K562 (cell line): ENCODE results near the gene TAGLN3. TPM values are rescaled to one million over a fixed set of nuclear protein-coding genes. Genes with fewer than 3 reads are reported as not detected.

Experiments
- ATAC-seq: fragments of 200-7000 bp; cut with Tn5 transposase; 3 replicates; pipeline ENCODE4 v1.9.1; 2020; ENCODE audit warnings: moderate library complexity
- BruUV-seq: library from RNA; stranded (reverse); fragments of 400-500 nt; replicated peaks from 2 replicates; lab custom pipeline; 2021; lab: Mats Ljungman, UMichigan
- CTCF ChIA-PET: fragments of 300-600 bp; formaldehyde crosslinking; extraction: SDS; loops from one replicate; lab custom pipeline; 2021; ENCODE audit warnings: low intra/inter-chr PET ratio; lab: Yijun Ruan, JAX
- POLR2A ChIA-PET: fragments of 300-600, 350-650 bp; sonication (Branson Sonifier 250); formaldehyde crosslinking; extraction: SDS; loops from one replicate; lab custom pipeline; 2021; ENCODE audit warnings: antibody characterized with exemption, inconsistent platforms; lab: Yijun Ruan, JAX
- DNase-seq, 4 experiments: peaks; one replicate each; pipeline versions ENCODE4 v3.0.0 to v3.0.0-alpha.2; 2011 to 2018; ENCODE audit warnings: low spot score in 3 of 4, mixed read lengths in 3 of 4; ENCODE audit errors: extremely low read depth in 1 of 4
- FAIRE-seq: peaks from 2 replicates; lab custom pipeline; 2011; peaks lifted over from hg19 to GRCh38; lab: Jason Lieb, UNC
- H2AFZ ChIP-seq: 2 replicates; pipeline ENCODE4 v1.6.0; 2011; ENCODE audit warnings: low read depth, low read length, control low read depth, inconsistent platforms
- H3K27ac ChIP-seq: fragments of 200-600 bp; 3 replicates; pipeline ENCODE4 v1.8.0; 2011; ENCODE audit warnings: low read depth, mild to moderate bottlenecking, control low read depth, inconsistent platforms, low read length, moderate library complexity, mixed read lengths; ENCODE audit errors: extremely low read depth
- H3K27me3 ChIP-seq, 2 experiments: fragments of 300-600 bp in 1 of 2; 2 replicates in 1 of 2; 3 replicates in 1 of 2; pipeline versions ENCODE4 v1.6.0 to v1.8.0; 2011; ENCODE audit warnings: inconsistent platforms in 2 of 2, low read length in 2 of 2, mild to moderate bottlenecking in 1 of 2, mixed read lengths in 1 of 2, moderate library complexity in 1 of 2; ENCODE audit not compliant: control insufficient read depth in 2 of 2, insufficient read depth in 2 of 2
- H3K36me3 ChIP-seq: fragments of 300-600 bp; 3 replicates; pipeline ENCODE4 v1.8.0; 2011; ENCODE audit warnings: mild to moderate bottlenecking, low read length, inconsistent platforms; ENCODE audit not compliant: control insufficient read depth, insufficient read depth
- H3K4me1 ChIP-seq, 2 experiments: fragments of 200-600 bp in 1 of 2; replicated peaks in 1 of 2; 2 replicates in 1 of 2; 3 replicates in 1 of 2; pipeline versions ENCODE4 v1.5.1 to v1.8.0; 2011; ENCODE audit warnings: inconsistent platforms in 2 of 2, low read length in 2 of 2, mild to moderate bottlenecking in 1 of 2, mixed read lengths in 1 of 2, moderate library complexity in 1 of 2; ENCODE audit not compliant: control insufficient read depth in 2 of 2, insufficient read depth in 2 of 2
- H3K4me2 ChIP-seq: 2 replicates; pipeline ENCODE4 v1.6.1; 2011; ENCODE audit warnings: low read length, control low read depth, inconsistent platforms, mixed read lengths; ENCODE audit not compliant: insufficient read depth
- H3K4me3 ChIP-seq: fragments of 200-600 bp; sonication (generic), shearing (Covaris generic); 2 replicates; pipeline ENCODE4 v1.5.1; 2016; ENCODE audit warnings: control low read depth, inconsistent platforms
- H3K79me2 ChIP-seq: fragments of 200-600 bp; 3 replicates; pipeline ENCODE4 v1.8.0; 2011; ENCODE audit warnings: low read length, inconsistent platforms; ENCODE audit not compliant: control insufficient read depth, insufficient read depth
- H3K9ac ChIP-seq, 2 experiments: 2 replicates each; pipeline versions ENCODE4 v1.6.0 to v1.6.1; 2011; ENCODE audit warnings: low read depth in 2 of 2, low read length in 2 of 2, control low read depth in 1 of 2, inconsistent platforms in 1 of 2, mild to moderate bottlenecking in 1 of 2, mixed read lengths in 1 of 2; ENCODE audit not compliant: insufficient read depth in 1 of 2
- H3K9me1 ChIP-seq: one replicate; pipeline ENCODE4 v1.6.0; 2011; ENCODE audit warnings: inconsistent platforms, mild to moderate bottlenecking, low read length, moderate library complexity; ENCODE audit not compliant: control insufficient read depth, insufficient read depth
- H3K9me3 ChIP-seq: replicated peaks from 2 replicates; pipeline ENCODE4 v1.5.1; 2011; ENCODE audit warnings: low read depth, low read length, inconsistent platforms; ENCODE audit not compliant: control insufficient read depth, insufficient read depth
- H4K20me1 ChIP-seq: replicated peaks from 2 replicates; pipeline ENCODE4 v1.6.1; 2011; ENCODE audit warnings: low read length, inconsistent platforms, mixed read lengths; ENCODE audit not compliant: control insufficient read depth, insufficient read depth
- CEBPB ChIP-seq: fragments of 450-650 bp; IDR thresholded peaks from 2 replicates; pipeline ENCODE4 v1.6.1; 2016; ENCODE audit warnings: missing genetic modification characterization, missing compliant biosample characterization
- CEBPG ChIP-seq, 3 experiments: fragments of 200-800 bp in 1 of 3; sonication (Bioruptor generic) in 1 of 3; sonication (generic) in 1 of 3; formaldehyde crosslinking in 1 of 3; IDR thresholded peaks in 2 of 3; conservative IDR thresholded peaks in 1 of 3; 2 replicates each; pipeline versions ENCODE4 v1.6.1 to v1.8.0; 2016 to 2022; ENCODE audit warnings: missing compliant biosample characterization in 2 of 3, missing genetic modification characterization in 2 of 3, mild to moderate bottlenecking in 1 of 3, missing genetic modification reagents in 1 of 3
- ZSCAN32 ChIP-seq: fragments of 450-650 bp; formaldehyde crosslinking; IDR thresholded peaks from 2 replicates; pipeline ENCODE4 v1.4.0; 2020; ENCODE audit warnings: mild to moderate bottlenecking, moderate library complexity
- WGBS: fragments of 100-300 bp; shearing (Covaris generic); methylation state at CpG from one replicate; pipeline ENCODE4 v1.1.6; 2016; ENCODE audit warnings: low coverage, mixed read lengths; ENCODE audit not compliant: insufficient coverage; ENCODE audit errors: missing lambda C conversion rate; 5-methylcytosine and 5-hydroxymethylcytosine counted together
- in situ Hi-C: fragments of 300-500 bp; cut with MboI; formaldehyde crosslinking; loops from 4 replicates; pipeline ENCODE4 v1.15.0; 2018; ENCODE audit warnings: inconsistent platforms, mixed read lengths
- intact Hi-C: fragments of 100-400 bp; cut with micrococcal nuclease; formaldehyde crosslinking; loops from 2 replicates; pipeline ENCODE4 v1.14.2; 2022
- polyA plus RNA-seq, 8 experiments: library from polyadenylated mRNA; depleted of rRNA in 4 of 8; stranded (reverse) in 5 of 8; unstranded in 3 of 8; fragments of >200 nt; fragmentation: Nextera tagmentation in 2 of 8; fragmentation: Illumina TruSeq in 1 of 8; extraction: Ambion mirVana in 2 of 8; extraction: Trizol in 1 of 8; gene quantifications; 2 replicates each; pipeline versions ENCODE4 v1.2.1 to v1.2.3, GENCODE V29; 2011 to 2014; ENCODE audit warnings: inconsistent platforms in 1 of 8, missing spikeins in 1 of 8
- total RNA-seq, 7 experiments: library from RNA; depleted of rRNA in 6 of 7; stranded (reverse); fragments of >200 nt in 6 of 7; fragmentation: Illumina TruSeq in 2 of 7; extraction: Trizol in 2 of 7; gene quantifications; 2 replicates each; pipeline versions ENCODE4 v1.2.1 to v1.2.3, GENCODE V29; 2011 to 2021; ENCODE audit warnings: low replicate concordance in 1 of 7
- TF ChIP-seq, protein P1 (sequence below): fragments of 250-450 bp; sonication (Bioruptor Pico); IDR thresholded peaks from 2 replicates; pipeline ENCODE4 v1.8.0; 2022; ENCODE audit warnings: inconsistent platforms

Gene TAGLN3
- total and polyA plus RNA-seq, 9 of the 15 experiments (the other 6 are each of a cell fraction or from before 2014, with no cell fraction given): 0.06 TPM; not detected in 7

DNA sequence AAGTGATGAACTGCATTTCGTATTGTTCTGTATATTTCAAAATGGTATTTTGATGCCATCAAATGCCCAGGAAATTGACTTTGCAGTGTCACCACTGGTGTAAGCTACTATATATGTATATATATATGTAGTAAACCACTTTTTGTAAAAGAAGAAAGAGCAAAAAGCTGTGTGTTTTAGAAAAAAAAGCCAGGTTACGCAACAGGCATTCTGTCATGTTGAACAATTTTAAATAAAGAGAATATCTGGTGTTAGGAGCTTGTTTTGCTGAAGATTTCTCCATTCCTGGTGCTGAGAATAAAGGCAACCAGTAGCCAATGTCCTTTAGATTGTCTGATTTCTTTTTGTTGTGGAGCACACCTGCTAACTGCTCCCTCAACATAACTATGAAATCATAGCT, 23.6 kb upstream of the TAGLN3 start:
- FAIRE-seq: no peak

DNA sequence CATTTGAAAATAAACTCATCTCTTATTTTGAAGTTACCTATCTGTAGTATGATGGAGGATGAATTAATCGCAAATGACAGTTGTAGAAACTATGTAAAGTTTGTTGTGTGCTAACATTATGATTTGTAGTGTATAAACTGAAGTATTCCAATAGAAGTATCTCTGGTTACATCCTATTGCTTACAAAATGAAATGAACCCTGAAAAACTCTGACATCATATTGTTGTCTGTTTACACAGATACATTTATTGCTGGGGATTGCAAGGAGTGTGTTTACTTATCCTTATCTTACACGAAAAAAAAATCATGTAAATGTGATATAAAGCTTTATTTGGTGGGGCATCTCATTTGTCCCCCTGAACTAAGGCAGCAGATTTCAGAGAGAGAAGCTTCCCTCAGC, 22.5 kb upstream of the TAGLN3 start:
- ChIA-PET CTCF (no interaction called here), POLR2A (no interaction called here)
- DNase-seq (no peak), ATAC-seq (no peak), FAIRE-seq (no peak)
- H3K36me3 ChIP-seq: no peaks in the 10 kb centered on the region
- TF ChIP-seq CEBPG (CRISPR knock-in tag; IDR thresholded peaks at IDR 0.05): no peak
- TF ChIP-seq CEBPG (tag; conservative IDR thresholded peaks at IDR 0.05 in 1 of 2, IDR thresholded peaks at IDR 0.05 in 1 of 2): 0 out of 4 replicates have a peak, but pooled peaks of 1 of the 2 experiments have one; percentile 28
- no peak for TF ChIP-seq ZSCAN32 (CRISPR knock-in tag)
- H3K27ac ChIP-seq: no peak overlapping the region
- in situ Hi-C loops (no loop called here), intact Hi-C loops (no loop called here)
- H3K4me3 ChIP-seq: no peak overlapping the region
- H3K4me2 ChIP-seq: no peak overlapping the region
- no peaks in the 10 kb centered on the region; a peak in 2 of 5 replicates for H3K4me1 ChIP-seq
- peaks cover 21% of the 10 kb centered on the region for H3K79me2 ChIP-seq
- no peak overlapping the region for H3K9ac ChIP-seq
- no peaks in the 10 kb centered on the region for H4K20me1 ChIP-seq
- no TSS peak for BruUV-seq
- H3K9me1 ChIP-seq: no peaks in the 10 kb centered on the region
- H2AFZ ChIP-seq: no peak overlapping the region
- 0% methylated on average over 2 of the region's 2 CpGs for WGBS
- no peaks in the 10 kb centered on the region for H3K9me3 ChIP-seq
- H3K27me3 ChIP-seq: peaks cover 0 to 2% of the 10 kb centered on the region in 2 experiments; a peak in 3 of 5 replicates

More for the DNA sequence above, 23.6 kb upstream of the TAGLN3 start:
- Histone ChIP-seq H2AFZ (no peak overlapping the region), H3K9me3 (no peaks in the 10 kb centered on the region), H3K36me3 (no peaks in the 10 kb centered on the region), H3K4me1 (no peaks in the 10 kb centered on the region; a peak in 2 of 5 replicates), H3K27ac (no peak overlapping the region), H3K4me3 (no peak overlapping the region), H3K79me2 (peaks cover 12% of the 10 kb centered on the region), H3K9me1 (no peaks in the 10 kb centered on the region)
- intact Hi-C loops: no loop called here
- ChIA-PET POLR2A (no interaction called here), CTCF (no interaction called here)
- no peak for DNase-seq
- ATAC-seq: no peak
- TF ChIP-seq CEBPB (tag): peak; percentile 44; the same call in 1 of the 2 replicates
- no peak for TF ChIP-seq CEBPG (CRISPR knock-in tag; IDR thresholded peaks at IDR 0.05)
- TF ChIP-seq CEBPG (tag; conservative IDR thresholded peaks at IDR 0.05 in 1 of 2, IDR thresholded peaks at IDR 0.05 in 1 of 2): peak in 1 of 2 experiments; percentile 45; a peak in 1 of 4 replicates
- TF ChIP-seq, protein P1, sequence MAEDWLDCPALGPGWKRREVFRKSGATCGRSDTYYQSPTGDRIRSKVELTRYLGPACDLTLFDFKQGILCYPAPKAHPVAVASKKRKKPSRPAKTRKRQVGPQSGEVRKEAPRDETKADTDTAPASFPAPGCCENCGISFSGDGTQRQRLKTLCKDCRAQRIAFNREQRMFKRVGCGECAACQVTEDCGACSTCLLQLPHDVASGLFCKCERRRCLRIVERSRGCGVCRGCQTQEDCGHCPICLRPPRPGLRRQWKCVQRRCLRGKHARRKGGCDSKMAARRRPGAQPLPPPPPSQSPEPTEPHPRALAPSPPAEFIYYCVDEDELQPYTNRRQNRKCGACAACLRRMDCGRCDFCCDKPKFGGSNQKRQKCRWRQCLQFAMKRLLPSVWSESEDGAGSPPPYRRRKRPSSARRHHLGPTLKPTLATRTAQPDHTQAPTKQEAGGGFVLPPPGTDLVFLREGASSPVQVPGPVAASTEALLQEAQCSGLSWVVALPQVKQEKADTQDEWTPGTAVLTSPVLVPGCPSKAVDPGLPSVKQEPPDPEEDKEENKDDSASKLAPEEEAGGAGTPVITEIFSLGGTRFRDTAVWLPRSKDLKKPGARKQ (CRISPR knock-in tag): no peak
- TF ChIP-seq, all 486 proteins: peak for 2
- peaks cover 0 to 2% of the 10 kb centered on the region in 2 experiments; a peak in 3 of 5 replicates for H3K27me3 ChIP-seq
- H3K9ac ChIP-seq: no peak overlapping the region
- WGBS: 6% methylated on average over 2 of the region's 2 CpGs
- no TSS peak for BruUV-seq
- in situ Hi-C loops: no loop called here
- no peak overlapping the region for H3K4me2 ChIP-seq
- H4K20me1 ChIP-seq: no peaks in the 10 kb centered on the region
